ENCODE data around the gene ZNF534.

The ZNF534 gene

DNA sequence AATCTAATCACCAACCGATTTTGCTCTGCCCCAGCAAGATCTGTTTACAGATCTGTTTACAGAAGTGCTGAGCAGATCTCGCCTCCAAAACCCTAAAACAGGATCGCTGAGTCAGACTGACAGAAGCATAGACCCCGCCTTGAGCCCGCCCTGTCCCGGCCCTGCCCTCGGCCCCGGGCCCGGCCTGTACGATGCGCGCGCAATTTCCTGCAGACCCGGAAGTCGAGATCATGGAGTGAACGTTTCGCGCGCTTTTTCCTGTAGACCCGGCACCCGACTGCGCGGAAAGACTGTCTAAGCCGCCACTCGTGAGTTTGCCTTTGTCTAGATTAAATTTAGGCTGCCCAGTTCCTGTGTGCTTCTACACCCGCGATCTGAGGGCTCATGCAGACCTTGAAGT lies at the start of gene ZNF534:
ZNF534 (plus strand) TSS at position 212 of the 400 bp plus-strand sequence. CDS start 2,327 bp downstream, outside the sequence.
- no peak for TF ChIP-seq GATA1 (IDR thresholded peaks at IDR 0.05; ENCODE audit: low read depth, low read length)
- TF ChIP-seq POLR2A (IDR thresholded peaks at IDR 0.05; ENCODE audit: low read length): no peak

DNA sequence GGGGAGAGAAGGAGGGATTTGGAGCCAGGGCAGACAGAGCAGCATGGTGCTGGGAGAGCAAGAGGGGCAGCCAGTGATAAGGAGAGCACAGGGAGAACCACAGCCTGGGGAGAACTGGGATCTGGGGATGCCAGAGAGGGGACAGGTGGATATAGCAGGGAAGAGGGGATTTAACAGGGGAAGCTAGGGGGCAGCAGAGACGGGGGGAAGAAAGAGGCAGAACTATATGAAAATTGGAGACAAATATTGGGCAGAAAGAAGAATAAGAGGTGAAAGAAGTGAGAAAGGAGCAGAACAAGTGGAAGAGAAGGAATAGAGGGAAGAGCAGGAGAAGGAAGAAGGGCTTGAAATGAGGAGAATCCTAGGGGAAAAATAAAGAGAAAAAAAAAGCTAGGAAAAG lies 37.8 kb upstream of the ZNF534 start:
- TF ChIP-seq GATA1 (IDR thresholded peaks at IDR 0.05; ENCODE audit: low read depth, low read length): no peak
- no peak for TF ChIP-seq POLR2A (IDR thresholded peaks at IDR 0.05; ENCODE audit: low read length)
- DNase-seq: no peak

More for the DNA sequence above, at the start of gene ZNF534:
- DNase-seq: no peak

DNA sequence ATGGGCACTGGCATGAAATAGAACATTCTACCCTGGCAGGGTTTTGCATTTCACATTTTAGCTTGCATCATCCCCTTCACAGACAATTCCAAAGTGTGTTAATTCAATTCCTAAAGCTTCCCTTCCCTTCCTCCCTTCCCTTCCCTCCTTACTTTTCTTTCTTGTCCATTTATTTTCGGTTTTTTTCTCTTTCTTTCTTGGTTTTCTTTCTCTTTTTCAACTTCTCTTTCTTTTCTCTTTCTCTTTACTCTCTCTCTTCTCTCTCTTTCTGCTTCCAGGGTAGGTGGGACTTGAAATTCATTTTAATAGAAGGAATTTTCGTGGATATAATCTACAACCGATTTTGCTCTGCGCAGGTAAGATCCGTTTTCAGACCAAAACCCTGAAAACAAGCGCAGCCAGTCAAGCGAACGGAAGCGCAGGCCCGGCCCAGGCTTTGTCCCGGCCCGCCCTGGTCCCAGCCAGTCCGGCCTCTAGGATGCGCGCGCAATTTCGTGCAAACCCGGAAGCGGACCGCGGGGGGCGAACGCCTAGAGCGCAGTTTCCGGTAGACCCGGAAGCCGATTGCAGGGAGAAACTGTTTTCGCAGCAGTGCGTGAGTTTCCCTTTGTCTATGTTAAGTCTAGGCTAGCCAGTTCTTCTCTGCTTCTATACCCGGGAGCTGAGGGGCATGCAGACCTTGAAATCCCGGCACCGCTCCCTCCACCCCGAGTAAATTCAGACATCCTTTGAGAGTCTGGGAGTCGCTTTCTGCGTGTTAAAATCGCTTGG lies 31.5 kb upstream of the ZNF534 start, which contains the start of gene ZNF528:
ZNF528 (plus strand) TSS at position 540 of the 771 bp plus-strand sequence. CDS start 4,165 bp downstream, outside the sequence.
- peak; percentile 39 for TF ChIP-seq POLR2A (IDR thresholded peaks at IDR 0.05; ENCODE audit: low read length)
- TF ChIP-seq GATA1 (IDR thresholded peaks at IDR 0.05; ENCODE audit: low read depth, low read length): no peak
- DNase-seq: peak; percentile 78 to 82

DNA sequence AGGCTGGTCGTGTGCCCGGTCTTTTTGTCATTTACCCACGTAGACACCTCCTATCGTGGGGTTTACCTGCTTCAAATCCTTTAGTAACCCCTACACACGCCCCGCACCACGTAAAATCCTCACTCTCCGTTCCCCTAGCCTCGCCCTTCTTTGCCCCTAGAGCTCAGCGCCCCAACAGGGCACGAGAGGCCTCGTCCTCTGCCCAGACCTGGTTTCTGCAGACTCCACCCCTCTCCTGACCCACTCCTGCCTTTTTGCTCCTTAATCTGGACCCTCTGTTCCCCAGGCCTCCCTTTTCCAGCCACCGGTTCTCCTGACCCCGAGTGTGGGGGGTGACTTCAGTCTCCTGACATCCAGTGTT lies 30.9 kb upstream of the ZNF534 start:
- DNase-seq: peak in 1 of 2 experiments; percentile 29
- TF ChIP-seq GATA1 (IDR thresholded peaks at IDR 0.05; ENCODE audit: low read depth, low read length): no peak
- no peak for TF ChIP-seq POLR2A (IDR thresholded peaks at IDR 0.05; ENCODE audit: low read length)

DNA sequence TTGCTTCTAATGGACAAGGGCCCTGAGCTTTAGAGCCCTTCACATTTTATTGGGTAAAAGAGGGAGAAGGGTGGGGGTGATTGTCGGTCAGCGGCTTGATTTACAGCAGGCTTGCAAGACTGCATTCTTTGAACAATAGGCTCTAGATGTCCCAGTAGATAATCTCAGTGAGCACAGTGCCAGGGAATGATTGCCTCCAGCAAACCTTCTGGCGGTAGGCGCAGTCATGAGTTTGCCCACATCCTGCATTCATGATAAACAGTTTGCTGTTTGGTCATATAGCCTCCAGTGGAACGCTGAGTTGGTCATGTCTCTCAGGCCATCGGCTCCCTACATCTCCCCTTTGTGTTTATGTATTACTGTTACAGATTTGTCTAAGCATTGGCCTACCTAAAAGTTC lies 18.7 kb upstream of the ZNF534 start:
- no peak for TF ChIP-seq POLR2A (IDR thresholded peaks at IDR 0.05; ENCODE audit: low read length)
- no peak for TF ChIP-seq GATA1 (IDR thresholded peaks at IDR 0.05; ENCODE audit: low read depth, low read length)
- DNase-seq: no peak

DNA sequence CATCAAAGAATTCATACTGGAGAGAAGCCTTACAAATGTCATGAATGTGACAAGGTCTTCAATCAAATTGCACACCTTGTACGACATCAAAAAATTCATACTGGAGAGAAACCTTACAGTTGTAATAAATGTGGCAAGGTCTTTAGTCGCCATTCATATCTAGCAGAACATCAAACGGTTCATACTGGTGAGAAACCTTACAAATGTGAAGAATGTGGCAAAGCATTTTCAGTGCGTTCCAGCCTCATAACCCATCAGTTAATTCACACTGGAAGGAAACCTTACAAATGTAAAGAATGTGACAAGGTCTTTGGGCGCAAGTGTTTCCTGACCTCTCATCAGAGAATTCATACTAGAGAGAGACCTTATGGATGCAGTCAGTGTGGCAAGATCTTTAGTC lies 13.2 kb upstream of the ZNF534 start:
- TF ChIP-seq POLR2A (IDR thresholded peaks at IDR 0.05; ENCODE audit: low read length) (no peak), GATA1 (IDR thresholded peaks at IDR 0.05; ENCODE audit: low read depth, low read length) (no peak)

DNA sequence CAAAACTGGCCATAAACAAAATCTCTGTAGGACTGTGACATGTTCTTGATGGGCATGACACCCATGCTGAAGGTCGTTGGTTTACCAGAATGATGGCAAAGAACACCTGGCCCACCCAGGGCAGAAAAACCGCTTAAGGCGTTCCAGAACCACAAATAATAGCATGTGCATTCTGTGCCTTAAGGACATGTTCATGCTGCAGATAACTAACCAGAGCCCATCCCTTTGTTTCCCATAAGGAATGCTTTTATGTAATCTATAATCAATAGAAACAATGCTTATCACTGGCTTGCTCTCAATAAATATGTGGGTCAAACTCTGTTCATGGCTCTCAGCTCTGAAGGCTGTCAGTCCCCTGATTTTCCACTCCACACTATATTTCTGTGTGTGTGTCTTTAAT lies 13.2 kb downstream of the ZNF534 start:
- DNase-seq: no peak
- no peak for TF ChIP-seq GATA1 (IDR thresholded peaks at IDR 0.05; ENCODE audit: low read depth, low read length)
- no peak for TF ChIP-seq POLR2A (IDR thresholded peaks at IDR 0.05; ENCODE audit: low read length)

More for the DNA sequence above, 13.2 kb upstream of the ZNF534 start:
- no peak for DNase-seq

DNA sequence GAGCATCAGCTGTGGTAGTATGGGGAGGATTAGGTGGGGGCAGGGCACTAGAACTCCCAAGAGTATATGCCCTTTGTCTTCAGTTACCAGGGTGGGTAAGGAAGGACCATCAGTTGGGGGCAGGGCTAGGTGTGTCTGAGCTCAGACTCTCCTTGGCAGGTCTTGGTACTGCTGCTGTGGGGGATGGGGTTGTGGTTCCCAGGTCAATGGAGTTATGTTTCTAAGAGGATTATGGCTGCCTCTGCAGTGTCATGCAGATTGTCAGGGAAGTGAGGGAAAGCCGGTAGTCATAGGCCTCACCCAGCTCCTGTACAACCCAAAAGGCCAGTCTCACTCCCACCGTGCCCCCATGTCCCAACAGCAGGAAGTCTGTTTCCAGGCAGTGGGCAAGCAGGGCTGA lies 15.6 kb downstream of the ZNF534 start:
- TF ChIP-seq GATA1 (IDR thresholded peaks at IDR 0.05; ENCODE audit: low read depth, low read length): no peak
- TF ChIP-seq POLR2A (IDR thresholded peaks at IDR 0.05; ENCODE audit: low read length): no peak
- no peak for DNase-seq

DNA sequence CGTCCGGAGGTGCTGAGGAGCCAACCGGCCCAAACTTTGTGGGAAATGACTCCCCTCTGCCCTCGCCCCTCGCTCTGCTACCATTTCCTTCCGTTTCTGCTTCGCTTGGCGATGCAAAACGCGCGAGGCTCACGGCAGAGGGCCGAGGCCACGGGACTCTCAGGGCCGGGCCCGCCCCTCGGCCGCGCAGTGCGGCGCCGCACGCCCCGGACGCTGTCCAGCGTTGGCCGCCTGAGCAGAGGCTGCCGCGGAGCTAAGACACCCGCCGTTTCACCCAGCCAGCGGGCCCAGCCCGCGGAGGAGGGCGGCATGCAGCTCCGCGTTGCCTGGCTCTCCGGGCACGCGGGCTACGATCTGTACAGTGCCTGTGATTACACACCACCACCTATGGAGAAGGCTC lies 22.3 kb downstream of the ZNF534 start:
- TF ChIP-seq POLR2A (IDR thresholded peaks at IDR 0.05; ENCODE audit: low read length): no peak
- TF ChIP-seq GATA1 (IDR thresholded peaks at IDR 0.05; ENCODE audit: low read depth, low read length): no peak
- no peak for DNase-seq

DNA sequence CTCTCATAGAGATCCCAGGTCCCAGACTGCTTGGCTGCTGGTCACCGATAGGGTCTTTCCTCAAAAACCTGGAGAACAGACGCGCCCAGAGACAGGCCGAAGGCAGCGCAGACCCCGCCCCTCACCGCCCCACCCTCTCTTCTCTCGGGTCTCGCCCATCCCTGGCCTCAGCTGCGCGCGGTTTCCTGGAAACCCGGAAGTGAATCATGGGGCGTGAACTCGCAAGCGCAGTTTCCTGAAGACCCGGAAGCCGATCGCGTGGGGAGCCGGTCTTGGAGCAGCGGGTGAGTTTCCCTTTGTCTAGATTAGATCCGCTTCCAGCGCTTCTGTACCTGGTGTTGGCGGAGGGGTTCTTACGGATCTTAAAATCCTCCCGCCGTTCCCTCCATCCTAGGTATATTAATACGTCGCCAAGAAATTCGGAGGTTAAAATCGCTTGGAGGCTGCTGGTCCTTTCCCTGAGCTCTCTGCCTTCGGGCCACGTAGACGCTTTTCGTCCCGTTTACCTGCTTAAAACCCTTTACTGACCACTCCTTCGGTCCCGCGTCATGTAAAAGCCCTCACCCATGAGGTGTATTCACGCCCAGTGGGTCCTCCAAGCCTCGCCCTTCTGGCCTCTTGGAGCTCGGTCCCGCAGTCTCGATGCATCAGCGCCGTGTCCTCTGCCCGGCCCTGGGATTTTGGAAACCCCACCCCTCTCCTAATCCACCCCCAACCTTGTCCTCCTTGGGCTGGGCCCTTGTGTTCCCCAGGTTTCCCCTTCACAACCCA lies 24.6 kb downstream of the ZNF534 start, which contains the start of gene ZNF578:
ZNF578 (plus strand) TSS at position 230 of the 771 bp plus-strand sequence. CDS start 48,293 bp downstream, outside the sequence.
- peak in 1 of 2 experiments; percentile 31 for DNase-seq
- no peak for TF ChIP-seq POLR2A (IDR thresholded peaks at IDR 0.05; ENCODE audit: low read length)
- TF ChIP-seq GATA1 (IDR thresholded peaks at IDR 0.05; ENCODE audit: low read depth, low read length): no peak

DNA sequence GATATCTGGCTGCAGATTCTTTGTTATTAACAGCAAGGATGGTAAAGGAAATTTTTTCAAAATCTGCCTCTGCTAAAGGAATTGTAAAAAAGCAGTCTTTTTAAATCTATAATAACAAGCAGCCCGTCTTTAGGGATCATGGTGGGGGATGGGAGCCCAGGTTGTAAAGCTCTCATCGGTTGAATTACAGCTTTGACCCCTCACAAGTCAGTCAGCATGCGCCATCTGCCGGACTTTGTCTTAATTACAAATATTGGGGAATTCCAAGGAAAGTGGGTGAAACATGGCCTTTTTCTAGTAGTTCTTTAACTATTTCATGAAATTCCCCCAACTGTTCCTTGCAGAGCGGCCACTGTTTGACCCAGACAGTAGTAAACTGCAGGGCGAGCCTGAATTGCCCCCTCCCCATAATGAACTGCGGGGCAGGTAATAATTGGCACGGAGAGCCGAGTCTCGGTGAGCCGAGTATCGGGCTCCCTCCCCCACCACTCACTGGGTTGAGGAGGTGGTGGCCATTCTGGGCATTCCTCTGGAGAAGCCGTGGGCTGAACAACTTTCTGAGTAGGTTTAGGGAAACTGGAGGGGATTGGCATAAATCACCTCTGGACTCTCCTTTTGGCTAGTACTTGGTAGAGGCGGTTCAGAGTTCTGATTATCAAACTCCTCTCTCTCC lies 36.0 kb downstream of the ZNF534 start:
- no peak for DNase-seq
- TF ChIP-seq GATA1 (IDR thresholded peaks at IDR 0.05; ENCODE audit: low read depth, low read length) (no peak), POLR2A (IDR thresholded peaks at IDR 0.05; ENCODE audit: low read length) (no peak)

DNA sequence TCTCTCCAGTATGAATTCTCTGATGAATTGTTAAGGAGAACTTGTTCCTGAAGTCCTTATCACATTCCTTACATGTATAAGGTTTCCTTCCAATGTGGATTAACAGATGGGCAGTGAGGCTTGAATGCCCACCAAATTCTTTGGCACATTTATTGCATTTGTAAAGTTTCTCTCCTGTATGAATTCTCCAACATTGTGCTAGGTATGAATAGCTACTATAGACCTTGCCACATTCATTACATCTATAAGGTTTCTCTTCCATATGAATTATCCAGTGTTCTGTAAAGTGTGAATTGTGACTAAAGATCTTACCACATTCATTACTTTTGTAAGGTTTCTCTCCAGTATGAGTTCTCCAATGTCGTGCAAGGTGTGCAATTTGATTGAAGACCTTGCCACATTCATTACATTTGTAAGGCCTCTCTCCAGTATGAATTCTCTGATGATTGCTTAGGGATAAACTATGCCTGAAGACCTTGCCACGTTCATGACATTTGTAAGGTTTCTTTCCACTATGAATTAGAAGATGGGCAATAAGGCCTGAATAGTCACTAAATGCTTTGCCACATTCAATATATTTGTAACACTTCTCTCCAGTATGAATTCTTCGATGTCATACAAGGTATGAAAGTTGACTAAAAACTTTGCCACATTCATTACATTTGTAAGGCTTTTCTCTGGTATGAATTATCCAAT lies 44.9 kb downstream of the ZNF534 start:
- no peak for DNase-seq
- TF ChIP-seq POLR2A (IDR thresholded peaks at IDR 0.05; ENCODE audit: low read length) (no peak), GATA1 (IDR thresholded peaks at IDR 0.05; ENCODE audit: low read depth, low read length) (no peak)

All from erythroblast (primary cell).